Omental fat pad (tissue), 4 donors: ENCODE data around the gene PXDN. TPM values are rescaled to one million over a fixed set of nuclear protein-coding genes. Genes with fewer than 3 reads are reported as not detected.

Source experiments
- ATAC-seq: fragments of 150-250 bp; one replicate; pipeline ENCODE4 v1.9.1; 2016; ENCODE audit warnings: mild to moderate bottlenecking, moderate library complexity; ENCODE audit not compliant: low FRiP score
- DNase-seq: peaks from one replicate; pipeline ENCODE4 v3.0.0-alpha.2; 2019; ENCODE audit warnings: low spot score
- CTCF ChIP-seq, 3 donors: fragments of 450-650 bp; IDR thresholded peaks; one replicate each; pipeline ENCODE4 v1.5.1; 2016 to 2017; ENCODE audit warnings: antibody characterized with exemption in 3 of 3, mild to moderate bottlenecking in 3 of 3, moderate library complexity in 2 of 3
- total RNA-seq, 4 donors: library from RNA; depleted of rRNA; stranded (reverse); fragments of >200 nt; gene quantifications; one replicate each; pipeline ENCODE4 v1.1.0, GENCODE V29; 2016

PXDN gene
- total RNA-seq, 4 donors from 2014 or later: 81.2 to 228 (median 112) TPM

DNA sequence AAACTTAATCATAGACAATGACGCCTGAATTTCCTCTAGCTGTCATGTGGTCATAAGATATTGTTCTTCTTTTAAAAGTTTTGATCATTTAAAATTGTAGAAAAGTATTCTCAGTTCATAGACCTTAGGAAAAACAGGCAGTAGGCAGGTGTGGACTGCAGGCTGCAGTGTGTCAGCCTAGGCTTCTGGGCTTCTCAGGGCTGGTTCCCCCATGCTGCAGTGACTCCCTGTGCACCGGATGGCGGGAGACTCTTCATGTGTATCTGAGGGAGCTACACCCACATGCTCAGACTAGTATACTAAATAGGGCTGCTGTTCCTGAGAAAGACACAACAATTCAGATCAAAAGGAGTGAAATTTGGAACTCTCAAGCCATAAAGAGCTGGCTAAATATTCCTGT lies 72.4 kb downstream of the PXDN start:
- TF ChIP-seq CTCF (IDR thresholded peaks at IDR 0.05): no peak
- DNase-seq: no peak
- ATAC-seq: no peak

DNA sequence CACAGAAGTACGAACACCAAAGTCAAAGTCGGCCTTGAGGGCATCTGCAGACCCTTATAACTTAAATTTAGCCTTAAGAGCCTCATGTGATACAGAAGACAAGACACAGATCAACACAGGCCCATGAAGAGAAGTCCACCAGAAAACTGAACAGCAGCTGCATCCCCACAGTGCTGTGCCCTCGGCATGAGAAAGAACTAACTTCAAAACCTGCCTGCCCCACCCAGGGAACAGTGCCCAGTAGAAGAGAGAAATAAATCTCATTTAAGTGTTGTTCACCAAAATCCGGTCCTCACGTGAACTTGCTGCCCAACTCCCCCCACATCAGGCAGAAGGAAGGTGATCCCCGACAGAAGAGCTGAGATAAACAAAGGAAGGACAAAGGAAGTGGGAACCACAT lies 73.7 kb downstream of the PXDN start:
- no peak for TF ChIP-seq CTCF (IDR thresholded peaks at IDR 0.05)
- ATAC-seq (no peak), DNase-seq (no peak)

DNA sequence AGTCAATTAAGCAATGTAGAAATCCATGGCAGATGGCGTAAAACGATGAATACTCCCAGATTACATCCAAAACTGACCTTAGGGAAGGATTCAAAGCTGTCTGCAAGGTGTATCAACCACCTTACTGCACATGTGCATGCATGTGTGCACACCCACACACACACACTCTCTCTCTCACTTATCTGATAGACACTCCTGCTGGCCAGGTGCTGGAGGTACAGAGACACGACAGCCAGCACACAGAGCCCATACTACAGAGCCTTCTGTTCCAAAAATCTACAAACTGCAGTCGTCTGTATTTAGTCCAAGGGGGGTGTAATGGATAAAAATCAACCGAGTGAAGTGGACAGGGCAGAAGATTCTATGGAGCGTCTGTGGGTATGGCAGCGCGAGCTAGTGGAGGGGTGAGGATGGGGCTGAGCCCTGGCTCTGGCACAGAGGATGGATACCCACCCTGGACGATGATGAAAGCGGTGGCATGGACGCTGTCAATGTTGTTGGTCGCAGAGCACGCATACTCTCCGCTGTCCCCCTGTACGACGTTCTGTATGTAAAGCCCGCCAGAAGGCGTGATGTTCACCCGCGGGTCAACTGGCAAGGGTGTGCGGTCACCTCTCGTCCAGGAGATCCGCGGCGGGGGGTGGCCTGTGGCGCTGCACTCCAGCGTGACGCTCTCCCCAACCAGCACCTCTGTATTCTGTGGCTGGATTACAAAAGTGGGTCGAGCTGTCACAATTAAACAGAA lies 78.4 kb downstream of the PXDN start:
- DNase-seq: no peak
- no peak for ATAC-seq
- no peak for TF ChIP-seq CTCF (IDR thresholded peaks at IDR 0.05)

DNA sequence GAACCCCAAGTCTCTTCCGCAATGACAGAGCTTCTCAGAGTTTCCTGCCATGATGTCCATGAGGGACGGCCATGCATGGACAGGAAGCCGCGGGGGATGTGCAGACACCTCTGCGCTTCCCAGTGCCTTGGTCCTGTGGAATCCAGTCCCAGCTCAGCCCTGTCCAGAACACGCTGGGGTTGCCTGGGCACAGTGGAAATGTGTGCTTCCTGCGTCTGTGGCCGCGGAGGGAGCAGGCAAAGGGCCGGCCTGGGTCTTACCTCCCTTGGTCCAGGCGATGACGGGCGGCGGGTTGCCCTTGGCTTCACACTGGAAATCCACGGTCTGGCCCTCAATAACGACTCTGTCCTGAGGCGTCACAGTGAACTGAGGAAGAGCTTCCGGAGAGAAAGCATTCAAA lies 79.6 kb downstream of the PXDN start:
- no peak for TF ChIP-seq CTCF (IDR thresholded peaks at IDR 0.05)
- ATAC-seq (no peak), DNase-seq (no peak)

GRCh38 chr2:1664076-1664605 lies 80.2 kb downstream of the PXDN start:
- DNase-seq (no peak), ATAC-seq (no peak)
- TF ChIP-seq CTCF (IDR thresholded peaks at IDR 0.05): no peak

DNA sequence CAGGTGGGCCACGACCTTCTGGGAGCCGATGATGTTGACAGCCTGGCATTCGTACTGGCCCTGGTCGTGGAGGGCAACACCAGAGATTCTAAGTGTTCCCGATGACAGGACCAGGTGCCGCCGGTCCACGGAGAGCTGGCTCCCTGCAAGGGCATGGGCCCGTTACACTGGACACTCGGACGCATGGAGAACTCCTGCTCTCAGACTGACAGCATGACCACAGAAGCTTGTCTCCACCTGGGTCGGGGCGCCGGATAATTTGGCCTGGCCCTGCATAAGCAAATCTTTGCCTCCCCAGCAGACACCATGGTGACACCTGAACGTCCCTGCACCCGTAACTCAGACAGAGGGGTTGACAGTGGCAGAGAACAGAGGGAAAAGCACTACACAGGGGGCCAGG lies 80.7 kb downstream of the PXDN start:
- ATAC-seq: no peak
- TF ChIP-seq CTCF (IDR thresholded peaks at IDR 0.05): no peak
- no peak for DNase-seq

- ATAC-seq (no peak), DNase-seq (no peak)
These were observed 81.6 kb downstream of the PXDN start for GRCh38 chr2:1662606-1663180.

More at GRCh38 chr2:1662606-1663180, 81.6 kb downstream of the PXDN start:
- no peak for TF ChIP-seq CTCF (IDR thresholded peaks at IDR 0.05)
